ENCODE data around the gene DCAF4.

DCAF4 gene

DNA sequence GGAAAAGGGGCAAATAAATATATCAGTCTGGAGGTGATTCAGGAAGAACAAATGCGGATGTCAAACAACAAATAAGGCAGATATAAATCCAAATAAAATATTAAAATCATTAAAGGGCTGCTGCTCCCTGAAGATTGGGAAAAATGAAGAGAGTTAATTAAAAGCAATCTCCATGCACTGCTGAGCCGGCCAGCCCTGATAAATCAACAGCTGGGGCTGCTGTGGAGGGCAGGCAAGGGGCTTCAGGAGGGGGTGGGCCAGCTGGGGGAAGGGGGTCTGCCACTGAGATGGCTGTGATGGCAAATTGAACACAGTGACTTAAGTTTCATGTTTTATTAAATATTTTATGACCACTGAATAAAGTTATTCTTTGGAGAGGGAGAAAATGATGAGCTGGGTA, 44.7 kb upstream of the DCAF4 start:
- no peak for DNase-seq (ENCODE audit: low read depth)
- TF ChIP-seq, protein P1, sequence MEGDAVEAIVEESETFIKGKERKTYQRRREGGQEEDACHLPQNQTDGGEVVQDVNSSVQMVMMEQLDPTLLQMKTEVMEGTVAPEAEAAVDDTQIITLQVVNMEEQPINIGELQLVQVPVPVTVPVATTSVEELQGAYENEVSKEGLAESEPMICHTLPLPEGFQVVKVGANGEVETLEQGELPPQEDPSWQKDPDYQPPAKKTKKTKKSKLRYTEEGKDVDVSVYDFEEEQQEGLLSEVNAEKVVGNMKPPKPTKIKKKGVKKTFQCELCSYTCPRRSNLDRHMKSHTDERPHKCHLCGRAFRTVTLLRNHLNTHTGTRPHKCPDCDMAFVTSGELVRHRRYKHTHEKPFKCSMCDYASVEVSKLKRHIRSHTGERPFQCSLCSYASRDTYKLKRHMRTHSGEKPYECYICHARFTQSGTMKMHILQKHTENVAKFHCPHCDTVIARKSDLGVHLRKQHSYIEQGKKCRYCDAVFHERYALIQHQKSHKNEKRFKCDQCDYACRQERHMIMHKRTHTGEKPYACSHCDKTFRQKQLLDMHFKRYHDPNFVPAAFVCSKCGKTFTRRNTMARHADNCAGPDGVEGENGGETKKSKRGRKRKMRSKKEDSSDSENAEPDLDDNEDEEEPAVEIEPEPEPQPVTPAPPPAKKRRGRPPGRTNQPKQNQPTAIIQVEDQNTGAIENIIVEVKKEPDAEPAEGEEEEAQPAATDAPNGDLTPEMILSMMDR (conservative IDR thresholded peaks at IDR 0.05; ENCODE audit: low read depth, low read length), result no peak
- H3K4me3 ChIP-seq (ENCODE audit: low read depth, low read length), result no peak overlapping the region

DNA sequence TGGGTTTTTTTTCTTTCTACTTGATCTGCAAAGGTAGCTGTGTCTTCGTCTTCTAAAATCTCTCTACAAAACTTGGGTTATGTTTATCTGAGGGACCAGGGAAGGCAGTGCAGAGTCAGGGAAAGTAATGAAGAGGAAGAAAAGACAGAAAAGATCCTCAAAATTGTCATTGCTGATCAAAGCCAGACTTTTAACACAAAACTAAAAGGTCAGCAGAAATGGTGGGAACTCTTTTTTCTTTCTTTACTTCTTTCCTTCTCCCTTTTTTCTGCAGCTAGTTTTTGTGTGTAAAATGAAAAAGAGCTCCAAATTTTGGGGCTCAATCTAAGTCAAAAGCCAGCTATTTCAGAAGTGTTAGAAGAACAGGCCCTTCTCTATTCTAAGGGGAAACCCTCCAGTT, 44.2 kb upstream of the DCAF4 start:
- TF ChIP-seq, protein P1 (conservative IDR thresholded peaks at IDR 0.05; ENCODE audit: low read depth, low read length), result no peak
- no peak for DNase-seq (ENCODE audit: low read depth)
- no peak overlapping the region for H3K4me3 ChIP-seq (ENCODE audit: low read depth, low read length)

DNA sequence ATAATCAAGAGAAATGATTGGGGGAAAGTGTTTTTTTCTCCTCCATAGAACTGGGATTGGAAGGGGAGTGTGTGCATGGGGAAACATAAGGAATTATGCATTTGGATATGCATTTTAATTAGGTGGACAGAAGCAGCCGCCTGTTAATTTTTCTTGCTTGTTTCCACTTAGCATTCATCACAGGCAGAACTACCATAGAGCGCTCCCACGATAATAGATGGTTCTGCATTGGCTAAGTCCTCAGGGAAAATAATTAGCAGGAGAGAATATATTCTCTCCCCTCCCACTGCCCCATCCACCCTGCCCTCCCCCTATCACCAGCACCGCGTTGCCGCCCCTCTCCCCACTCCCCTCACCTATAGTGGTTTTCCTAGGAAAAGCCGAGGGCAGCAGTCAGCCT, 43.8 kb upstream of the DCAF4 start:
- H3K4me3 ChIP-seq (ENCODE audit: low read depth, low read length), result no peak overlapping the region
- DNase-seq (ENCODE audit: low read depth), result no peak
- TF ChIP-seq, protein P1 (conservative IDR thresholded peaks at IDR 0.05; ENCODE audit: low read depth, low read length), result no peak

DNA sequence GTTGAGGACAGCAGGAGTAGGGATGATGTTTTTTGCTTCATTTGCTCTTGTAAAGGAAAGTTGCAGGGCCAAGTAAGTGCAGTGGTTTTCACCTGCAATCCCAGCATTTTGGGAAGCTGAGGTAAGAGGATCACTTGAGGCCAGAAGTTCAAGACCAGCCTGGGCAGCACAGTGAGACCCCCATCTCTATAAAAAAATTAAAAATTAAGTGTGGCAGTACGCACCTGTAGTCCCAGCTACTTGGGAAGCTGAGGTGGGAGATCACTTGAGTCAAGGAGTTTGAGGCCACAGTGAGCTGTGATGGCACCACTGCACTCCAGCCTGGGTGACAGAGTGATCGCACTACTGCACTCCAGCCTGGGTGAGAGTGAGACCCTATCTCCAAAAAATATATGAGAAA, 43.2 kb upstream of the DCAF4 start:
- H3K4me3 ChIP-seq (ENCODE audit: low read depth, low read length), result no peak overlapping the region
- DNase-seq (ENCODE audit: low read depth), result no peak
- TF ChIP-seq, protein P1 (conservative IDR thresholded peaks at IDR 0.05; ENCODE audit: low read depth, low read length), result no peak

DNA sequence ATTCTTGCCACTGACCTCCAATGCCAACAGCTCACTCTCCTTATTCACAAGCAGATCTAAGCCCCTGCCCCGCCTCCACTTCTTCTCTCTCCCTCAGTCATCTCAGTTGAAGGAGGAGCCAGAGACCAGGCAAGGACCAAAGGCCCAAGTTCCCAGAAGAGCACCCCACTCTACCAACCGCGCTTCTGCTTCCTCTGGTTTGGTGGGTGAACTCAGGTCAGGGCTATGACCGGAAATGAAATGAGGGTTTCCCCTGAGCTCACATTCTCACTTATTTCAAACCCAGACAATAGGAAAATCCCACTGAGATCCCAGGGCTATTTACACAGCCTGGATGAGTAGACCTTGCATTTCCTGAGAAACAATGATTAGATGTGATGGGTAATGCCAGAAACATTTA, 42.3 kb upstream of the DCAF4 start:
- no peak overlapping the region for H3K4me3 ChIP-seq (ENCODE audit: low read depth, low read length)
- DNase-seq (ENCODE audit: low read depth), result peak; percentile 42
- TF ChIP-seq, protein P1 (conservative IDR thresholded peaks at IDR 0.05; ENCODE audit: low read depth, low read length), result no peak

DNA sequence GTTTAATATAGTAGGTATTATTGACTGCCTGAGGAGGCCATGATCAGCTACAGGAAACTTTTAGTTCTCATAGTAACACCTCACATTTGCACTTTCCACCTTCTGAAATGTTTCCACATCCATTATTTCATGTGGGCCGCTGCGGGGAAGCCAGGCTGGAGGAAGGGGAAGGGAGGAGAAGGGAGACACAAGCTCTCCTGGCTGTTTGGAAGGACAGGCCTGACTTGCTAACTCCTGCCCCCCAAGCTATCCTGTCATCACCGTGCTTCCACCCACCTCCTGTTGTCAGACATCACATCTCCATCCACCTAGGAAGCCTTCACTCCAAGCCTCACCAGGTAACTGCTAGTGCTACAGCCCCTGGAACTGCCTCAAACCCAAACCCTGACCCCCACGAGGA, 41.9 kb upstream of the DCAF4 start:
- H3K4me3 ChIP-seq (ENCODE audit: low read depth, low read length), result no peak overlapping the region
- TF ChIP-seq, protein P1 (conservative IDR thresholded peaks at IDR 0.05; ENCODE audit: low read depth, low read length), result no peak
- no peak for DNase-seq (ENCODE audit: low read depth)

DNA sequence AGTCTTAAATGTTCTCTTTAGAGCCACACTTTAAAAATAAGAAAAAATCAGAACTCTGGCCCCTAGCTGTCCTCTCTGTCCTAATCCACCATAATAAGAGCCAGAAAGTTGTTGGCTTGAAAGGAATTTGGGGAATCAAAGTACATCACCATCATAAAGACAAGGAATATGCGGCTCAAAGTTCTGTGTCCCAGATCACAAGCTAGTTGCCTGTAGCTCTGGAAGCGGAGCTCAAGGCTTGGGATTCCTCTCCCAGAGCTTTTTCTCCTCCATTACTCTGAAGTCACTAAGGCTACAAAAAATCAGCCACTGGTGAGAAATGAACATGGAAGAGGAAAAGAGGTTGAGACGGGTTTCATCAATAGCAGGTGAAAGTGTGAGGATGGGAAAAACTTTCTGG, 38.8 kb upstream of the DCAF4 start:
- no peak for DNase-seq (ENCODE audit: low read depth)
- no peak overlapping the region for H3K4me3 ChIP-seq (ENCODE audit: low read depth, low read length)
- TF ChIP-seq, protein P1 (conservative IDR thresholded peaks at IDR 0.05; ENCODE audit: low read depth, low read length), result no peak

Data from choroid plexus epithelial cell (primary cell).